NCI-H524 treated with DMSO at 0.1 percent for 48 hours (cell line): ENCODE measurements around the gene NUP188.
"Not testable (repeated sequence)": the region's sequence is repeated elsewhere in the genome, so short reads cannot be mapped to it uniquely, and the experiment has no call there.

Source experiments
- DNase-seq: peaks from one replicate; lab custom pipeline; 2025; lab: John Stamatoyannopoulos, UW

The NUP188 gene

GRCh38 chr9:128916745-128917144 lies 30.8 kb upstream of the NUP188 start:
- DNase-seq: no peak

DNA sequence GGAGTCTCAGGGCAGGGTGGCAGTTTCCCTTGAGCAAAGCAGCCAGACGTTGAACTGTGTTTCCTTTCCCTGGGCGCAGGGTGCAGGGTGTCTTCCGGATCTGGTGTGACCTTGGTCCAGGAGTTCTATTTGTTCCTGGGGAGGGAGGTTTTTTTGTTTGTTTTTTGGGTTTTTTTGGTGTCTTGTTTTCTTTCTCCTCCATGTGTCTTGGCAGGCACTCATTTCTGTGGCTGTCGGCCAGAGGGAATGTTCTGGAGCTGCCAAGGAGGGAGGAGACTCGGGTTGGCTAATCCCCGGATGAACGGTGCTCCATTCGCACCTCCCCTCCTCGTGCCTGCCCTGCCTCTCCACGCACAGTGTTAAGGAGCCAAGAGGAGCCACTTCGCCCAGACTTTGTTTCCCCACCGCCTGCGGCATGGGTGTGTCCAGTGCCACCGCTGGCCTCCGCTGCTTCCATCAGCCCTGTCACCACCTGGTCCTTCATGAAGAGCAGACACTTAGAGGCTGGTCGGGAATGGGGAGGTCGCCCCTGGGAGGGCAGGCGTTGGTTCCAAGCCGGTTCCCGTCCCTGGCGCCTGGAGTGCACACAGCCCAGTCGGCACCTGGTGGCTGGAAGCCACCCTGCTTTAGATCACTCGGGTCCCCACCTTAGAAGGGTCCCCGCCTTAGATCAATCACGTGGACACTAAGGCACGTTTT lies 30.2 kb upstream of the NUP188 start:
- DNase-seq: no peak

- DNase-seq: no peak
These were observed 28.6 kb upstream of the NUP188 start for GRCh38 chr9:128918921-128919320.

- no peak for DNase-seq
These were observed 28.0 kb upstream of the NUP188 start for GRCh38 chr9:128919402-128920089.

GRCh38 chr9:128920381-128921058 lies 27.0 kb upstream of the NUP188 start, which contains the start of gene PHYHD1:
Gene PHYHD1, plus strand, starts transcription at chr9:128920982. Its CDS starts 1,342 bp downstream, at chr9:128922324.
- peak; percentile 38 for DNase-seq

DNA sequence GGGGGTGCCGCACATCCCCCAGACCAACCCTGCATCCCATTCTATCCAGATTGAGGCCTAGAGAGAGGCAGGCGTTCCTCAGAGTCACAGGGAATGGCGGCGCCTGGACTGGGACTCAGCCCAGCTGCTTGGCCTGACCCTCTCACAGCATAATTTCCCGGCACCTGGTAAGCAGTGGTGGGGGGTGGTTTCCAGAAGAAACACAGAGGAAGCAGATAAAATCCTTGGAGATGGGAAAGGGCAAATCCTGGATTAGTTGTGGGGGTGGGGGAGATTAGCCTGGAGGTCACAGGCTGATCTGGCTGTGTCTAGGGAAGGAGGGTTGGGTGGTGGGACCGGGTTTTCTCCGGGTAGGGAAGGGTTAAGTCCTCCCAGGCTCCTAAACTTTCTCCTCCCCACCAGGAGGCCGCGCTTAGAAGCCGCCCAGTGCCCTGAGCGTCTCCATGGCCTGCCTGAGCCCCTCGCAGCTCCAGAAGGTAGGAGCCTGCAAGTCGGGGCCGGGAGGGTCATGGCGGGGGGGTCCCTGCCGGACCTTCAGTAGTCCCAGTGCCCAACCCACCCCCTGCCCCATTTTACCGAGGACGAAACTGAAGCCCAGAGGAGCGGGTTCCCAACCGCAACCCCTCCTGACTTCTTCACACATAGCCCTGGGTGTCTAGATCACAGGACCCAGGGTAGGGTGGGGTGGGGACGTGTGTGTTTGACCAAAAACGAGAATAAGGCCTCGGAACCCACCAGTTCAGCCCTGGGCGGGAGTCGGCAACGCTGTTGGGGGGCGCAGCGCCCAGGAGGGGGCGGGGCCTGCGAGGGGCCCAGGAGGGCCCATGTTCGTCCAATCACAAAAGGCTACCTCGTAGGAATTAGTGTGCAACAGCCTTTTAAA lies 25.4 kb upstream of the NUP188 start:
- DNase-seq: peak; percentile 66

DNA sequence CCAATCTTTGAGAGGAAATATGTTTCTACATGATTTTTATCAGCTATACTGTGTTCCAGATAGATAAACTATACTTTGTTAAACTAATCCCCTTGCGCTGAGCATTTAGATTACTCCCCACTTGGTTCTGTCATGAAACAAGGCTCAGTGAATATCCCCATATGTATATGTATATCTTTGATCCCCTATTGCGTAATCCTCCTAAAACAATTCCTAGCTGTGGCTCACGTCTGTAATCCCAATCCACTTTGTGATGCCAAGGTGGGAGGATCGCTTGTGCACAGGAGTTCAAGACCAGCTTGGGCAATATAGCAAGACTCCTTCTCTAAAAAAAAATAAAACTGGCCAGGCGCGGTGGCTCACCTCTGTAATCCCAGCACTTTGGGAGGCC lies 24.0 kb upstream of the NUP188 start:
- no peak for DNase-seq

DNA sequence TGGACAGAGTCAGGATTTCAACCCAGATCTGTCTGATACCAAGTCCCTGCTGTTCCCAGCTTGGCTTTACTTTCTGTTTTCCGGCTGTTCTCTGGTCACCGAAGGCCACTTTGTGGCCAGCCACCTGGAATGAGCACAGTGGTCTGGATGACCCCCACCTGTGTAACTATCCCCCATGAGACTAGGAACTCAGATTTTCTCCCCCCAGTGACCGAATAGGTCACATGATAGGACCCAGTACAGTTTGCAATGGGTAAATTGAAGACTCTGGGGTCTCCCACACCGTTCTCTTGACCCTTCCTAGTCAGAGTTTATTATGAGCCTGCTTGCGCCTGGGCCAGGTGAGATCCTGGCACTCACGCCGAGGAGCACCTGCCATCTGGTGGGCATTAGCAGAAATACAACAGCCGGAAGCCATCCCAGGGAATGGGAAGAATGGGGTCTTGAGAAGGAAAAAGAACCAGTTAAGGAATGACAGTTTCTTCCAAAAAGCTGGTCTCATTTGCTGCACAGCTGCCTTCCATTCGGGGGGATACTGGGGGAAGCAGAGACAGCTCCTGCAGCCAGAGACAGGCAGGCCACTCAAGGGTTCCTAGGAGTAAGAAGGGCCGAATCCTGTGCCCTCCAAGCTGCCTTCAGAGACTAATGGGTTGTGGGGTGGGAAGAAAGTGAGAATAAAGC lies 19.6 kb upstream of the NUP188 start:
- peak; percentile 0 for DNase-seq

GRCh38 chr9:128928624-128929023 lies 18.9 kb upstream of the NUP188 start:
- DNase-seq: no peak

DNA sequence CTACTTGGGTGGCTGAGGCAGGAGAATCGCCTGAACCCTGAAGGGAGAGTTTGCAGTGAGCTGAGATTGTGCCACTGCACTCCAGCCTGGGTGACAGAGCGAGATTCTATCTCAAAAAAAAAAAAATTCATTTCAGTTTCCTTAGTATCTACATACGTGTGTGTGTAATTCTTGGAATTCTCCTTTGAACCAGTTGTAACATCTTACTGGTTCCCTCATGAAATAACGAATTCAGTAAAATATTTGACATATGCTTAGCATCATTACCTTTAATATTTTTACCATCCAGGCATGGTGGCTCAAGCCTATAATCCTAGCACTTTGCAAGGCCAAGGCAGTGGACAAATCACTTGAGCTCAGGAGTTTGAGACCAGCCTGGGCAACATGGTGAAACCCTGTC lies 17.9 kb upstream of the NUP188 start:
- no peak for DNase-seq

DNA sequence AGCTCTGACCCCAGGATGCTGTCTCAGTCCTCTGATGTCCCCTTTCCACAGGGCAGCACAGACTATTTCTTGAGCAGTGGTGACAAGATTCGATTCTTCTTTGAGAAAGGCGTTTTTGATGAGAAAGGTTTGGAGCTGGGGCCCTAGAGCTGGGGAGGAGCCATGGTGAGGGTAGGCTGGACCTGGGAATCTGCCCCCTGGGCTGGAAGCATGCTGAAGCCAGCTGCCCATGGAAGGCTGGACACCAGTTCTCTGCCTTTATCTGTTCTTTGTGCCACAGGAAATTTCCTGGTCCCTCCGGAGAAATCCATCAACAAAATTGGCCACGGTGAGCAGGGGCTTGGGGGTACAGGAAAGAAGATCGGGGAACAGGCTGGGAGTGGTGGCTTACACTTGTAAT lies 13.8 kb upstream of the NUP188 start:
- DNase-seq: no peak

DNA sequence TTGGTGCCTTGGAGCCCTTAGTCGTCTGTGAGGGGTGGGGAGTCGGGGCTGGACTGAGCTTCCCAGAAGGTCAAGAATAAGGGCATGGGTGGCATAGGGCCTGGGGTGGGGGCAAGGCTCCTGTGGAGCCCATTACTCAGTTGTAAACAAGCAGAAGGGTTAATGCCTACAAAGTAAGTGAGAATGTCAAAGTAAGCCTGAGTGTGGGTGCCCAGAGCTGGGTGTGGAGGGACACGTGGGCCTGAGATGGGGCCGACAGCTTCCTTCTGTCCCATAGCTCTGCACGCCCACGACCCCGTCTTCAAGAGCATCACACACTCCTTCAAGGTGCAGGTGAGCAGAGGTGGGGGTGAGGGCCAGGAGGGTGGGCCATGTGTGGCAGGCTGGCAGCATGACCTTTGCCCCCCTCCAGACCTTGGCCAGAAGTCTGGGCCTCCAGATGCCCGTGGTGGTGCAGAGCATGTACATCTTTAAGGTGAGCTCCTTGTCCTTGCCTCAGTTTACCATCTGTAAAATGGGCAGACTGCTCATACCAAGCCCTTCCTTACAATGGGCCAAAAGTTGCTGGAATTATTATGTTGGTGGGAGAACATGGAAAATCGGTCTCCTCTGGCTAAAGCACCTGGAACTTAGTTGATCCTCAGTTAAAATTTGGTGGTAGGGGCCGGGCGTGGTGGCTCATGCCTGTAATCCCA lies 11.2 kb upstream of the NUP188 start:
- no peak for DNase-seq

- no peak for DNase-seq
These were observed 10.0 kb upstream of the NUP188 start for GRCh38 chr9:128937310-128938165.

GRCh38 chr9:128940271-128940921 lies 7.1 kb upstream of the NUP188 start:
- no peak for DNase-seq

DNA sequence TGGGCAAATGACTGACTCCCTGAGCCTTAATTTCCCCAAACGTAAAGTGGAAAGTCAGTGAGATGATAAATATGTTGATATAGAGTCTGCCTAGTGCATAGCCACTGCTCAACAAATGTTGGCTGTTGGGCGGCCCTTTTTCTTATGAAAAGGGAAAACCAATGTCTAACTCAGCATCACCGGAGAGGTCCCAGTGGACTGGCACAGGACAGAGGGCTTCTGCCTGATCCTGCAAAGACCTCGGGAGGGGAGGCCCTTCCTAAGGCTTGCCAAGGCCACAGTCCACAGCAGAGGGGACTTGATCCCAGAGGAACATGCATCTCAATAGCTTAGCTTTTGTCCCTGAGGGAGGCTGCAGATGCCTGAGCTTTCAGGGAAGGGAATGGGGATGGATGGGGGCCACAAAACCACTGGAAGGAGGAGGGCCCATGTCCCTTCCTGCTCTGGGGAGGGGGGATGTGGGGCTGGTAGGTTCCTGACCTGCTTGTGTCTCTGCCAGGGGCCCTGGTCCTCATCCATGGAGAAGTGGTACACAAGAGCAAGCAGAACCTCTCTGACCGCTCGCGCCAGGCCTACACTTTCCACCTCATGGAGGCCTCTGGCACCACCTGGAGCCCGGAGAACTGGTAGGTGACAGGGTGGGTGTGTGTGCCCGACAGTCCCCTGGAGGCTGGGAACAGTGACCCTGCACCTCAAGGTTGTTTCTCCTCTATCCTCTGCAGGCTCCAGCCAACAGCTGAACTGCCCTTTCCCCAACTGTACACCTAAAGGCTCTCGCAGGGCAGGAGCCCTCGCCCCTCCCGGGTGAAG lies 6.3 kb upstream of the NUP188 start:
- no peak for DNase-seq

GRCh38 chr9:128943832-128944620 lies 3.5 kb upstream of the NUP188 start:
- DNase-seq: no peak

DNA sequence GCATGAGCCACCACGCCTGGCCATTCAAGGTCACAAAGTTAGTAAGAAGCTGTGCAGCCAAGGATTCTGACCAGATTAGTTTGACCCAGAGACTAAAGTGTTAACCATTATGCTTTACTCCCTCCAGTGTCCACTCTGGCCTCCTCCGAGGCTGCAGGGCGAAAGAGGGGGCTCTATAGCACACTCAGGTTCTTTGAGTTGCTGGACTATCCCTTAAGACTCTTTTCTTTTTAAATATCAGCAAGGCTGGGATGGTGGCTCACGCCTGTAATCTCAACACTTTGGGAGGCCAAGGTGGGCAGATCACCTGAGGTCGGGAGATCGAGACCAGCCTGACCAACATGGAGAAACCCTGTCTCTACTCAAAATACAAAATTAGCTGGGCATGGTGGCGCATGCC lies 2.5 kb upstream of the NUP188 start:
- not testable (repeated sequence) for DNase-seq
